Measurements from ENCODE around the gene MRC2.

- TF ChIP-seq, protein P1, sequence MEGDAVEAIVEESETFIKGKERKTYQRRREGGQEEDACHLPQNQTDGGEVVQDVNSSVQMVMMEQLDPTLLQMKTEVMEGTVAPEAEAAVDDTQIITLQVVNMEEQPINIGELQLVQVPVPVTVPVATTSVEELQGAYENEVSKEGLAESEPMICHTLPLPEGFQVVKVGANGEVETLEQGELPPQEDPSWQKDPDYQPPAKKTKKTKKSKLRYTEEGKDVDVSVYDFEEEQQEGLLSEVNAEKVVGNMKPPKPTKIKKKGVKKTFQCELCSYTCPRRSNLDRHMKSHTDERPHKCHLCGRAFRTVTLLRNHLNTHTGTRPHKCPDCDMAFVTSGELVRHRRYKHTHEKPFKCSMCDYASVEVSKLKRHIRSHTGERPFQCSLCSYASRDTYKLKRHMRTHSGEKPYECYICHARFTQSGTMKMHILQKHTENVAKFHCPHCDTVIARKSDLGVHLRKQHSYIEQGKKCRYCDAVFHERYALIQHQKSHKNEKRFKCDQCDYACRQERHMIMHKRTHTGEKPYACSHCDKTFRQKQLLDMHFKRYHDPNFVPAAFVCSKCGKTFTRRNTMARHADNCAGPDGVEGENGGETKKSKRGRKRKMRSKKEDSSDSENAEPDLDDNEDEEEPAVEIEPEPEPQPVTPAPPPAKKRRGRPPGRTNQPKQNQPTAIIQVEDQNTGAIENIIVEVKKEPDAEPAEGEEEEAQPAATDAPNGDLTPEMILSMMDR (IDR thresholded peaks at IDR 0.05 in 2 of 3, conservative IDR thresholded peaks at IDR 0.05 in 1 of 3; ENCODE audit: borderline replicate concordance in 1 of 3, insufficient read depth in 1 of 3, low read depth in 2 of 3, low read length in 2 of 3) = no peak
- TF ChIP-seq CEBPB (IDR thresholded peaks at IDR 0.05; ENCODE audit: low read depth) (no peak), SP1 (IDR thresholded peaks at IDR 0.05; ENCODE audit: low read depth) (no peak), EZH2 (IDR thresholded peaks at IDR 0.05) (no peak)
- TF ChIP-seq, protein P2, sequence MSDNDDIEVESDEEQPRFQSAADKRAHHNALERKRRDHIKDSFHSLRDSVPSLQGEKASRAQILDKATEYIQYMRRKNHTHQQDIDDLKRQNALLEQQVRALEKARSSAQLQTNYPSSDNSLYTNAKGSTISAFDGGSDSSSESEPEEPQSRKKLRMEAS (IDR thresholded peaks at IDR 0.05) = no peak
These were observed 30.8 kb upstream of the MRC2 start for GRCh38 chr17:62596662-62597061.
